Gastroesophageal sphincter (tissue), 3 donors: ENCODE measurements around the gene SDF2L1.

Source experiments
- CTCF ChIP-seq, 4 experiments: fragments of 200-600 bp in 2 of 4; fragments of 450-650 bp in 2 of 4; sonication (generic) in 1 of 4; IDR thresholded peaks; one replicate each; pipeline ENCODE4 v1.5.1; 2017 to 2019; ENCODE audit warnings: antibody characterized with exemption in 4 of 4, mild to moderate bottlenecking in 2 of 4, moderate library complexity in 2 of 4
- EP300 ChIP-seq: sonication (generic); formaldehyde crosslinking; IDR thresholded peaks from one replicate; pipeline ENCODE4 v1.6.1; 2017; ENCODE audit warnings: antibody characterized with exemption, mild to moderate bottlenecking
- POLR2A ChIP-seq, 2 donors: fragments of 450-650 bp; IDR thresholded peaks; one replicate each; pipeline ENCODE4 v1.6.1; 2017; ENCODE audit warnings: antibody characterized with exemption in 2 of 2, mild to moderate bottlenecking in 2 of 2, moderate library complexity in 1 of 2

- TF ChIP-seq POLR2A (IDR thresholded peaks at IDR 0.05), result no peak
- TF ChIP-seq CTCF (IDR thresholded peaks at IDR 0.05), result no peak
- TF ChIP-seq EP300, result no peak
These were observed 17.9 kb downstream of the SDF2L1 start for GRCh38 chr22:21659864-21660525.
